GM18951 (cell line): Measurements from ENCODE around the gene MAP4.
"Not testable (repeated sequence)": the region's sequence is repeated elsewhere in the genome, so short reads cannot be mapped to it uniquely, and the experiment has no call there.

ENCODE experiments used
- POLR2A ChIP-seq: IDR thresholded peaks from 4 replicates; pipeline ENCODE4 v1.6.1; 2011; ENCODE audit warnings: mild to moderate bottlenecking; ENCODE audit not compliant: insufficient read length, insufficient read depth; ENCODE audit errors: extremely low read depth
- in situ Hi-C: fragments of 300-500 bp; cut with MboI; formaldehyde crosslinking; loops from one replicate; pipeline ENCODE4 v1.12.0; 2022; ENCODE audit warnings: low sequenced_read_pairs, mixed read lengths, inconsistent platforms; ENCODE audit not compliant: unreplicated experiment

Gene MAP4

GRCh38 chr3:48026951-48027908 is 11.0 kb upstream of the MAP4 start:
- in situ Hi-C loops: no loop called here
- TF ChIP-seq POLR2A: no peak

GRCh38 chr3:48026098-48026497 is 9.9 kb upstream of the MAP4 start:
- TF ChIP-seq POLR2A: no peak
- in situ Hi-C loops: no loop called here

GRCh38 chr3:48024401-48024800 is 8.2 kb upstream of the MAP4 start:
- TF ChIP-seq POLR2A: no peak
- in situ Hi-C loops: no loop called here

- in situ Hi-C loops: no loop called here
These were observed 7.2 kb upstream of the MAP4 start for GRCh38 chr3:48023377-48023776.

GRCh38 chr3:48022178-48022577 is 6.0 kb upstream of the MAP4 start:
- no peak for TF ChIP-seq POLR2A
- in situ Hi-C loops: no loop called here

More at GRCh38 chr3:48023377-48023776, 7.2 kb upstream of the MAP4 start:
- TF ChIP-seq POLR2A: no peak

GRCh38 chr3:48018841-48019240 is 2.6 kb upstream of the MAP4 start:
- TF ChIP-seq POLR2A: no peak

GRCh38 chr3:48015431-48016180 is 610 bp downstream of the MAP4 start:
- in situ Hi-C loops: no loop called here
- TF ChIP-seq POLR2A: no peak

More at GRCh38 chr3:48018841-48019240, 2.6 kb upstream of the MAP4 start:
- in situ Hi-C loops: no loop called here

GRCh38 chr3:48014358-48014757 is 1.9 kb downstream of the MAP4 start:
- in situ Hi-C loops: no loop called here
- TF ChIP-seq POLR2A: no peak

GRCh38 chr3:48013288-48013980 is 2.8 kb downstream of the MAP4 start:
- in situ Hi-C loops: no loop called here

GRCh38 chr3:48012659-48013058 is 3.6 kb downstream of the MAP4 start:
- no peak for TF ChIP-seq POLR2A
- in situ Hi-C loops: no loop called here

More at GRCh38 chr3:48013288-48013980, 2.8 kb downstream of the MAP4 start:
- no peak for TF ChIP-seq POLR2A

GRCh38 chr3:48008066-48008465 is 8.2 kb downstream of the MAP4 start:
- in situ Hi-C loops: not testable (repeated sequence)

GRCh38 chr3:48007361-48007760 is 8.9 kb downstream of the MAP4 start:
- in situ Hi-C loops: not testable (repeated sequence)

- in situ Hi-C loops: not testable (repeated sequence)
These were observed 9.4 kb downstream of the MAP4 start for GRCh38 chr3:48006794-48007193.

GRCh38 chr3:48004694-48005093 is 11.5 kb downstream of the MAP4 start:
- in situ Hi-C loops: no loop called here
- no peak for TF ChIP-seq POLR2A

- in situ Hi-C loops: no loop called here
- TF ChIP-seq POLR2A: no peak
These were observed 13.4 kb downstream of the MAP4 start for GRCh38 chr3:48002787-48003186.
